Astrocyte (in vitro differentiated cells and primary cell): ENCODE results near the gene NDUFV3. TPM values are rescaled to one million over a fixed set of nuclear protein-coding genes. Genes with fewer than 3 reads are reported as not detected.
A peak's percentile ranks its signal among the peaks of the same experiment; 100 is the strongest.

ENCODE experiments used
- DNase-seq: peaks from one replicate; pipeline ENCODE4 v3.0.0-alpha.2; 2010; ENCODE audit warnings: low read depth
- FAIRE-seq: peaks from 2 replicates; lab custom pipeline; 2011; peaks lifted over from hg19 to GRCh38; lab: Jason Lieb, UNC
- H2AFZ ChIP-seq: 2 replicates; pipeline ENCODE4 v1.6.0; 2012; ENCODE audit warnings: low read depth, low read length, inconsistent platforms
- H3K27ac ChIP-seq: 2 replicates; pipeline ENCODE4 v1.5.1; 2011; ENCODE audit warnings: low read depth, low read length, inconsistent platforms
- H3K27me3 ChIP-seq: 2 replicates; pipeline ENCODE4 v1.6.0; 2011; ENCODE audit warnings: low read length, inconsistent platforms; ENCODE audit not compliant: insufficient read depth
- H3K36me3 ChIP-seq: 2 replicates; pipeline ENCODE4 v1.5.1; 2011; ENCODE audit warnings: low read length, inconsistent platforms; ENCODE audit not compliant: insufficient read depth
- H3K4me1 ChIP-seq: 2 replicates; pipeline ENCODE4 v1.5.1; 2011; ENCODE audit warnings: low read length, inconsistent platforms; ENCODE audit not compliant: insufficient read depth
- H3K4me2 ChIP-seq: 2 replicates; pipeline ENCODE4 v1.6.0; 2012; ENCODE audit warnings: low read length, inconsistent platforms
- H3K4me3 ChIP-seq: 2 replicates; pipeline ENCODE4 v1.5.1; 2011; ENCODE audit warnings: low read depth, mild to moderate bottlenecking, low read length, inconsistent platforms; ENCODE audit not compliant: insufficient read depth
- H3K79me2 ChIP-seq: 2 replicates; pipeline ENCODE4 v1.6.0; 2012; ENCODE audit warnings: mild to moderate bottlenecking, low read length, inconsistent platforms; ENCODE audit not compliant: insufficient read depth
- H3K9ac ChIP-seq: 2 replicates; pipeline ENCODE4 v1.6.0; 2012; ENCODE audit warnings: mild to moderate bottlenecking, low read length, inconsistent platforms
- H3K9me3 ChIP-seq: 2 replicates; pipeline ENCODE4 v1.5.1; 2012; ENCODE audit warnings: low read depth, mild to moderate bottlenecking, low read length, inconsistent platforms; ENCODE audit not compliant: insufficient read depth
- H4K20me1 ChIP-seq: 2 replicates; pipeline ENCODE4 v1.6.0; 2012; ENCODE audit warnings: low read length, inconsistent platforms; ENCODE audit not compliant: insufficient read depth
- H3K27ac Mint-ChIP-seq: one replicate; pipeline ENCODE4 v1.8.0; 2021; ENCODE audit warnings: mild to moderate bottlenecking, mixed read lengths; ENCODE audit not compliant: unreplicated experiment
- H3K27me3 Mint-ChIP-seq: one replicate; pipeline ENCODE4 v1.8.0; 2021; ENCODE audit warnings: low read depth, mixed read lengths; ENCODE audit not compliant: unreplicated experiment
- H3K36me3 Mint-ChIP-seq: one replicate; pipeline ENCODE4 v1.8.0; 2021; ENCODE audit warnings: low read depth, mixed read lengths; ENCODE audit not compliant: unreplicated experiment
- H3K4me1 Mint-ChIP-seq: one replicate; pipeline ENCODE4 v1.8.0; 2021; ENCODE audit warnings: low read depth, mixed read lengths; ENCODE audit not compliant: unreplicated experiment
- H3K4me3 Mint-ChIP-seq: one replicate; pipeline ENCODE4 v1.8.0; 2021; ENCODE audit warnings: mild to moderate bottlenecking, moderate library complexity, mixed read lengths; ENCODE audit not compliant: unreplicated experiment
- H3K9me3 Mint-ChIP-seq: one replicate; pipeline ENCODE4 v1.8.0; 2021; ENCODE audit warnings: mild to moderate bottlenecking, mixed read lengths; ENCODE audit not compliant: unreplicated experiment
- CTCF ChIP-seq: IDR thresholded peaks from 2 replicates; pipeline ENCODE4 v1.5.1; 2011; ENCODE audit warnings: low read depth, mild to moderate bottlenecking, inconsistent platforms, low read length, moderate library complexity; ENCODE audit not compliant: insufficient read depth
- EZH2 ChIP-seq: IDR thresholded peaks from 2 replicates; pipeline ENCODE4 v1.6.1; 2012; ENCODE audit warnings: mild to moderate bottlenecking, low read length, inconsistent platforms; ENCODE audit not compliant: insufficient read depth
- total RNA-seq: library from RNA; stranded (reverse); gene quantifications from 2 replicates; pipeline ENCODE4 v1.2.1, GENCODE V29; 2021

The NDUFV3 gene
- total RNA-seq, 1 donor from 2014 or later, result 42.5 TPM

- no peak for TF ChIP-seq EZH2
- TF ChIP-seq CTCF, result no peak
- Mint-ChIP-seq H3K4me1 (no peaks in the 10 kb centered on the region), H3K36me3 (peaks cover 17% of the 10 kb centered on the region), H3K4me3 (no peak overlapping the region), H3K27me3 (no peaks in the 10 kb centered on the region), H3K9me3 (no peaks in the 10 kb centered on the region), H3K27ac (no peak overlapping the region)
- Histone ChIP-seq H3K4me3 (no peak overlapping the region), H3K79me2 (peaks cover 37% of the 10 kb centered on the region), H3K27me3 (no peaks in the 10 kb centered on the region), H3K4me2 (no peak overlapping the region), H3K27ac (no peak overlapping the region), H3K4me1 (no peaks in the 10 kb centered on the region), H3K9ac (no peak overlapping the region), H3K36me3 (peaks cover 34% of the 10 kb centered on the region), H4K20me1 (peaks cover 61% of the 10 kb centered on the region), H2AFZ (no peak overlapping the region), H3K9me3 (no peaks in the 10 kb centered on the region)
- FAIRE-seq, result no peak
- DNase-seq, result no peak
Measured at GRCh38 chr21:42855937-42856335, 37.2 kb upstream of the NDUFV3 start.

GRCh38 chr21:42857216-42857615 lies 35.9 kb upstream of the NDUFV3 start:
- H3K9me3 ChIP-seq, result no peaks in the 10 kb centered on the region
- no peak overlapping the region for H3K27ac Mint-ChIP-seq
- FAIRE-seq, result no peak
- no peak overlapping the region for H2AFZ ChIP-seq
- H3K79me2 ChIP-seq, result peaks cover 44% of the 10 kb centered on the region
- no peaks in the 10 kb centered on the region for H3K27me3 Mint-ChIP-seq
- no peaks in the 10 kb centered on the region for H3K4me1 ChIP-seq
- H3K27me3 ChIP-seq, result no peaks in the 10 kb centered on the region
- H3K4me1 Mint-ChIP-seq, result no peaks in the 10 kb centered on the region
- no peaks in the 10 kb centered on the region for H3K9me3 Mint-ChIP-seq
- peaks cover 38% of the 10 kb centered on the region for H3K36me3 ChIP-seq
- H3K9ac ChIP-seq, result no peak overlapping the region
- H3K4me3 ChIP-seq, result no peak overlapping the region
- TF ChIP-seq EZH2 (no peak), CTCF (no peak)
- peak overlapping the region; percentile 29 for H3K4me3 Mint-ChIP-seq
- peaks cover 19% of the 10 kb centered on the region for H3K36me3 Mint-ChIP-seq
- H3K27ac ChIP-seq, result no peak overlapping the region
- H4K20me1 ChIP-seq, result peaks cover 63% of the 10 kb centered on the region
- H3K4me2 ChIP-seq, result no peak overlapping the region
- no peak for DNase-seq

- Mint-ChIP-seq H3K36me3 (peaks cover 19% of the 10 kb centered on the region), H3K4me3 (no peak overlapping the region), H3K9me3 (no peaks in the 10 kb centered on the region), H3K27me3 (no peaks in the 10 kb centered on the region), H3K4me1 (no peaks in the 10 kb centered on the region), H3K27ac (no peak overlapping the region)
- Histone ChIP-seq H3K4me3 (no peak overlapping the region), H4K20me1 (peaks cover 74% of the 10 kb centered on the region), H3K4me1 (no peaks in the 10 kb centered on the region), H3K27me3 (no peaks in the 10 kb centered on the region), H2AFZ (no peak overlapping the region), H3K9ac (no peak overlapping the region), H3K36me3 (peaks cover 41% of the 10 kb centered on the region), H3K4me2 (no peak overlapping the region), H3K27ac (no peak overlapping the region), H3K9me3 (no peaks in the 10 kb centered on the region), H3K79me2 (peaks cover 55% of the 10 kb centered on the region)
- FAIRE-seq (no peak), DNase-seq (no peak)
- no peak for TF ChIP-seq EZH2
- no peak for TF ChIP-seq CTCF
Measured at GRCh38 chr21:42858185-42858847, 34.8 kb upstream of the NDUFV3 start.
